ENCODE measurements around the gene DCAF4.

DNA sequence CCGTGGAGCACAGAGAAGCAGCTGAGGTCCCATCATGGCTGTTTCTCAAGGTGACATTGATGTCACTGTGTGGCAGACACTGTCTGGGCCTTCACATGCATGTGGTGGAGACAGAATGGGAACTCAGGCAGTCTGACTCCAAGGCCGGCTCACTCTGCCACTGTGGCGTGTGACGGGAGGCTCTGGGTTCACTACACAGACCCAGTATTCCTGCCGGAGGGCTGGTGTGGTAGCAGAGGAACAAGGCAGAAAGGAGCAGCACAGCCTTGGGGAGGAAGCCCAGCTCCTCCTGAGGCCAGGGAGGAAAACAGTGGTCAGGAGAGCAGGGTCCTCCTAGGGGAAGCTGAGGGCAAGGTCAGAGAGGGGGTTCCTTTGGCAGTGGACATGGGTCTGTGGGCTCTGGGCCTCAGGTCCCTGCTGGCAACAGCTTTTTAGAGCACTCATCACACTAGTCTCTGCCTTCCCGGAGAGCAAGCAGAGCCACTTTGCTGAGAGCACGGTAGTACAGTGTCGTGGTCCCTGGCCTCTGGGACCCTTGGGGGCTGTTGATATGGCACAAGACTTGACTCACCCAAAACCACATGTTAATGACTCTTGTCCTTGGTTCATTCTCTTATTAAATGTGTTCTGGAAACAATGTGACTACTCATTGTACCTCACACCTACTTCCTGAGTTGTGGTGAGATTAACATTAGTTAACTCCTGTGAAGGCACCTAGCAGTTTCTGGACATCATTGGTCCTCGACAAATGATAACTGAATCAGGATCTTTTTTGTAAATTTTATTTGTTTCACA, 21.3 kb downstream of the DCAF4 start:
- peak; percentile 60; the same call in 1 of the 2 replicates for TF ChIP-seq EZH2phosphoT487 (IDR thresholded peaks at IDR 0.05; ENCODE audit: borderline replicate concordance)
- TF ChIP-seq, protein P1, sequence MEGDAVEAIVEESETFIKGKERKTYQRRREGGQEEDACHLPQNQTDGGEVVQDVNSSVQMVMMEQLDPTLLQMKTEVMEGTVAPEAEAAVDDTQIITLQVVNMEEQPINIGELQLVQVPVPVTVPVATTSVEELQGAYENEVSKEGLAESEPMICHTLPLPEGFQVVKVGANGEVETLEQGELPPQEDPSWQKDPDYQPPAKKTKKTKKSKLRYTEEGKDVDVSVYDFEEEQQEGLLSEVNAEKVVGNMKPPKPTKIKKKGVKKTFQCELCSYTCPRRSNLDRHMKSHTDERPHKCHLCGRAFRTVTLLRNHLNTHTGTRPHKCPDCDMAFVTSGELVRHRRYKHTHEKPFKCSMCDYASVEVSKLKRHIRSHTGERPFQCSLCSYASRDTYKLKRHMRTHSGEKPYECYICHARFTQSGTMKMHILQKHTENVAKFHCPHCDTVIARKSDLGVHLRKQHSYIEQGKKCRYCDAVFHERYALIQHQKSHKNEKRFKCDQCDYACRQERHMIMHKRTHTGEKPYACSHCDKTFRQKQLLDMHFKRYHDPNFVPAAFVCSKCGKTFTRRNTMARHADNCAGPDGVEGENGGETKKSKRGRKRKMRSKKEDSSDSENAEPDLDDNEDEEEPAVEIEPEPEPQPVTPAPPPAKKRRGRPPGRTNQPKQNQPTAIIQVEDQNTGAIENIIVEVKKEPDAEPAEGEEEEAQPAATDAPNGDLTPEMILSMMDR (conservative IDR thresholded peaks at IDR 0.05; ENCODE audit: low read length), result no peak
